SK-N-MC (cell line): Measurements from ENCODE around the gene PTPRN2.

Experiments used
- DNase-seq: peaks from one replicate; pipeline ENCODE4 v3.0.0-alpha.2; 2011; ENCODE audit warnings: low read depth, low spot score
- H3K27ac ChIP-seq: fragments of 200-600 bp; sonication (generic); 2 replicates; pipeline ENCODE4 v1.5.1; 2016; ENCODE audit warnings: mixed run types
- H3K36me3 ChIP-seq: fragments of 200-600 bp; sonication (generic); 2 replicates; pipeline ENCODE4 v1.6.1; 2017; ENCODE audit warnings: antibody characterized with exemption, low read length, mixed read lengths; ENCODE audit not compliant: insufficient read depth
- H3K4me3 ChIP-seq: fragments of 200-600 bp; sonication (generic); 2 replicates; pipeline ENCODE4 v1.5.1; 2016
- H3K9ac ChIP-seq: fragments of 200-600 bp; sonication (generic); 2 replicates; pipeline ENCODE4 v1.8.0; 2017; ENCODE audit warnings: mixed run types, mixed read lengths; ENCODE audit not compliant: insufficient read length
- H3K9me3 ChIP-seq: fragments of 200-600 bp; sonication (generic); 2 replicates; pipeline ENCODE4 v1.6.1; 2017; ENCODE audit warnings: low read depth, mild to moderate bottlenecking, antibody characterized with exemption, low read length, moderate library complexity, mixed read lengths
- EZH2 ChIP-seq: fragments of 200-600 bp; sonication (generic); IDR thresholded peaks from one replicate; pipeline ENCODE4 v1.6.1; 2017; ENCODE audit warnings: antibody characterized with exemption
- FOXP2 ChIP-seq: optimal IDR thresholded peaks from 2 replicates; pipeline ENCODE3; 2011; ENCODE audit warnings: mild to moderate bottlenecking, moderate library complexity; ENCODE audit not compliant: insufficient read depth; ENCODE audit errors: extremely low read length, control extremely low read depth
- POLR2AphosphoS5 ChIP-seq: IDR thresholded peaks from 2 replicates; pipeline ENCODE4 v1.6.1; 2012; ENCODE audit warnings: mild to moderate bottlenecking, low read depth, low read length, borderline replicate concordance

PTPRN2 gene

DNA sequence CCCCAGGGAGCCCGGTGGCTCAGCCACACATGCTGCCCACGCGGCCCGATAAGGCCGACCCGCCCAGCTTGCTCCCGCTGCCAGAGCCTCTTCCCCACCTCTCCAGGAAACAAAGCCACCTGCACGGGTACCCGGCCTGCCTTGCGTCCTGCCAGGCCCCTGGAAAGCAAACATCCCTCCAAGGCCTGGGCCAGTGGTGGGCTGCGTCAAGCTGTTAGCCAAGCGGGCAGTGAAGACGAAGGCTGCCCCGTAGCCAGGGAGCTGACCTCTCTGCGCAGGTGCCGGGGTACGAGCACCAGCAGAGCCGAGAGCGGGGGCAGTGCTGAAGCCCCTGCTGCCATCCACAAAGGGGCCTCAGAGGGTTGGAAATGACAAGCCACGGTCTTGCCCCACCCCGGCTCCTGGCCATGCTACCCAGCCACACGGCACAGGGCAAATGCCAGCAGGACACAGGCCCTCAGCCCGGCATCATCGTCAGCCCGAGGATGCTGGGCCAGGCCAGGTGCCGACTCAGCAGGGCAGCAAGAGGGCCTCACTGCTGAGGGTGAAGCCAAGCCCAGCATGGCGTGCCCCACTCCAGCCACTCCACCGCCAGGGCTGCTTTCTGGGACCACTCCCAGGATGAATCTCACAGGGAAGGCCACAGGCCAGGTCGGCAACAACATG is 140.0 kb downstream of the PTPRN2 start:
- Histone ChIP-seq H3K27ac (no peak overlapping the region), H3K9ac (no peak overlapping the region), H3K4me3 (no peak overlapping the region), H3K9me3 (no peaks in the 10 kb centered on the region), H3K36me3 (no peaks in the 10 kb centered on the region)
- TF ChIP-seq EZH2 = no peak
- no peak for DNase-seq

- Histone ChIP-seq H3K4me3 (no peak overlapping the region), H3K27ac (no peak overlapping the region), H3K9ac (no peak overlapping the region), H3K36me3 (no peaks in the 10 kb centered on the region), H3K9me3 (no peaks in the 10 kb centered on the region)
- no peak for TF ChIP-seq EZH2
- no peak for TF ChIP-seq FOXP2
- no peak for TF ChIP-seq POLR2AphosphoS5
- DNase-seq = no peak
These were observed 140.5 kb downstream of the PTPRN2 start for GRCh38 chr7:158447151-158447505.

DNA sequence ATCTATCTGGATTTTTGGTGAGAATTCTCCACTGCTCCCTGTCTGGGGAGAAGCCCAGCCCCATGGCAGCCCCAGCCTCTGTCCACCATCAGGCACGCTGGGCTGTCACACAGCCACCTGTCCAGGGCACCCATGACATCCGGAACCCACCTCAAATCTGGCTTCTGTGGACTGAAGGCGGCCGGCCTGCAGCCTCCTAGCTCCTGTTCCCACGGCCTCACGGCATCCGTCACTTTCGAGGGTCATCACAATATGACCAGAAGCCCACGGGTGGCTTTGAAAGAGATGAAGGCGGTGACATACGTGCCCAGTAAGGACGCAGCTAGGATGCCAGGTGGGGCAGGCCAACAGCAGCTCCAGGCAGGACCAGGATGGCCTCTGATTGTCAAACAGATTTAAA is 140.9 kb downstream of the PTPRN2 start:
- H3K27ac ChIP-seq = no peak overlapping the region
- H3K36me3 ChIP-seq = no peaks in the 10 kb centered on the region
- H3K4me3 ChIP-seq = no peak overlapping the region
- H3K9me3 ChIP-seq = no peaks in the 10 kb centered on the region
- no peak for TF ChIP-seq FOXP2
- no peak for TF ChIP-seq EZH2
- no peak for TF ChIP-seq POLR2AphosphoS5
- H3K9ac ChIP-seq = no peak overlapping the region
- no peak for DNase-seq

GRCh38 chr7:158446281-158446680 is 141.3 kb downstream of the PTPRN2 start:
- Histone ChIP-seq H3K9ac (no peak overlapping the region), H3K4me3 (no peak overlapping the region), H3K27ac (no peak overlapping the region), H3K9me3 (no peaks in the 10 kb centered on the region), H3K36me3 (no peaks in the 10 kb centered on the region)
- no peak for TF ChIP-seq POLR2AphosphoS5
- TF ChIP-seq FOXP2 = no peak
- no peak for TF ChIP-seq EZH2
- DNase-seq = no peak

DNA sequence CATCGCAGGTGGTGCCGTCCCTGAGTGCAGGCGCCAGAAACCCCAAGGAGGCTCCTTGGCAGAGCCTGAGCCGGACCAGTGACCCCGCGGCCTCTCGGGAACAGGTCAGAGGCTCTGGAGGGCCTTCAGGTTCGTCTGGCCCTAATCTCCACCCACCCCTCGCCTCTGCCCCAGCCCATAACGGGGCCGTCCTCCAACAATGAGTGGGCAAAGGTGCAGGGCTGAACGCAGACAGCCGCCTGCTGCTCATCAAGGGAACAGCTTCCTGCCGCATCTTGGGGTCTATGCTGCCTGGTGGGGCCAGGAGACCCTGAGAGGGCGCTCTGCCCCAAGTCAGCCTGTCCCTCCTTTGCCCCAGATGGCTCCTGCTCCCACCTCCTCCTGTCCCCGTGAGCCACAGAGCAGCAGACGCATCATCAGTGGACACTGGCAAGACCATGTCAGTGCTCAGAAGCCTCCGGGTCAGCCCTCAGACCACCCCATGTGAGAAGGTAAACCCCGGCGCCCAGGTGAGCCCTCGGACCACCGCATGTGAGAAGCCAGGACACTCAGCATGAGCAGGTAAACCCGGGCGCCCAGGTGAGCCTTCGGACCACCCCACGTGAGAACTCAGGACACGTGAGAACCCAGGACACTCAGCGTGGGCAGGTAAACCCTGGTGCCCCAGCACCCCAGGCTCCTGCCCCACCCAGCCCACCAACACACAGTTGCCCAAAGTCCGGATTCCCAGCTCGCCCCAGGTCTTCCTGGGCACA is 142.0 kb downstream of the PTPRN2 start:
- H3K27ac ChIP-seq = no peak overlapping the region
- no peaks in the 10 kb centered on the region for H3K9me3 ChIP-seq
- no peak for DNase-seq
- H3K4me3 ChIP-seq = no peak overlapping the region
- H3K9ac ChIP-seq = no peak overlapping the region
- no peaks in the 10 kb centered on the region for H3K36me3 ChIP-seq
- TF ChIP-seq EZH2 (no peak), FOXP2 (no peak), POLR2AphosphoS5 (no peak)

GRCh38 chr7:158444501-158445420 is 142.9 kb downstream of the PTPRN2 start:
- H3K36me3 ChIP-seq = no peaks in the 10 kb centered on the region
- no peak overlapping the region for H3K9ac ChIP-seq
- DNase-seq = no peak
- H3K9me3 ChIP-seq = no peaks in the 10 kb centered on the region
- H3K4me3 ChIP-seq = no peak overlapping the region
- no peak overlapping the region for H3K27ac ChIP-seq
- TF ChIP-seq EZH2 (no peak), FOXP2 (no peak), POLR2AphosphoS5 (no peak)

DNA sequence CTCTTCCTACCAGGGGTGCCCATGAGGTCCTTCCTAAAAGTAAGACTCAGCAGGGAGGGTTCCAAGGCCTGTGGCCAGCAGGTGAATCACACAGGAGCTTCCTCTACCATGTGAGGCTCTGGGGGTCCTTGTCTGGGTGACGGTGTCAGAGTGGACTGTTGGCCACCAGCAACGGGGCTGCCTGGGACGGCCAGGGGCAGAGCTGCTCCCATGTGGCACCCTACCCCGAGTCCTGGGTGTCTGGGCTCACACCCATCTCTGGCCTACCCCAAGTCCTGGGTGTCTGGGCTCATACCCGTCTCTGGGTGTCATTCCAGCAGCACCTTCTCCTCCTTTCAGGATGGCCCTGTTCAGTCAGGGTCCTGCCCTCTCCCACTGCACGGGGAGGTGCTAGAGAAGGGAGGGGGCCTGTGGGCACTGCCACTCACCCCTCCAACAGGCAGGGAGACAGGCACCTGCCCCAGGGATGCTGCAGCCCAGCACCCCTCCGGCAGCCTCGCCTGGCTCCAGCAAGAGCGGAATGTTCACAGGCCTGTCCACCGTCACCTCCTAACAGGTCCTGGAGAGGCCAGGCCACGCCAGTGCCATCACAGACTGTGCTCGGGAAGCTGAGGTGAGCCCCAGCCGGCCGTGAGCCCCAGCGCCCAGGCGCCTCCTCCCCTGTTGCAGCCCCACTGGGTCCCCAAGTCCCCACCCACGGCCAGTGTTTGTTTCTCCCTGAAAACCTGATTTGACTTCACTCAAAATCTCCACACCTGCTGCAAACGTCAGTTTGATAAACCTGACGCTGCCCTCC is 143.7 kb downstream of the PTPRN2 start:
- H3K4me3 ChIP-seq = no peak overlapping the region
- DNase-seq = no peak
- H3K36me3 ChIP-seq = no peaks in the 10 kb centered on the region
- no peak for TF ChIP-seq EZH2
- no peak for TF ChIP-seq POLR2AphosphoS5
- no peak for TF ChIP-seq FOXP2
- no peak overlapping the region for H3K9ac ChIP-seq
- no peaks in the 10 kb centered on the region for H3K9me3 ChIP-seq
- H3K27ac ChIP-seq = no peak overlapping the region
